ENCODE data around the gene SLX4IP. TPM values are rescaled to one million over a fixed set of nuclear protein-coding genes. Genes with fewer than 3 reads are reported as not detected.

The SLX4IP gene
- total and polyA plus RNA-seq, 12 donors = 2.8 to 8.2 (median 4.8) TPM

GRCh38 chr20:10559266-10559665 is 124.2 kb downstream of the SLX4IP start:
- H3K36me3 ChIP-seq (replicated peaks in 1 of 2) = no peaks in the 10 kb centered on the region
- H3K27ac ChIP-seq = no peak overlapping the region
- no peaks in the 10 kb centered on the region for H3K9me3 ChIP-seq (replicated peaks in 1 of 3)
- H3K4me3 ChIP-seq = no peak overlapping the region
- H3K4me1 ChIP-seq (replicated peaks in 1 of 2) = no peaks in the 10 kb centered on the region
- DNase-seq = no peak
- no peak for TF ChIP-seq CTCF (IDR thresholded peaks at IDR 0.05)
- TF ChIP-seq POLR2A (IDR thresholded peaks at IDR 0.05) = no peak
- intact Hi-C loops (cut with DNase I) = loop anchor here in 1 of 2 donors (10.0 kb wide), 1 partner anchor 646 kb away; no protein-coding TSS in a partner anchor
- no peaks in the 10 kb centered on the region for H3K27me3 ChIP-seq

DNA sequence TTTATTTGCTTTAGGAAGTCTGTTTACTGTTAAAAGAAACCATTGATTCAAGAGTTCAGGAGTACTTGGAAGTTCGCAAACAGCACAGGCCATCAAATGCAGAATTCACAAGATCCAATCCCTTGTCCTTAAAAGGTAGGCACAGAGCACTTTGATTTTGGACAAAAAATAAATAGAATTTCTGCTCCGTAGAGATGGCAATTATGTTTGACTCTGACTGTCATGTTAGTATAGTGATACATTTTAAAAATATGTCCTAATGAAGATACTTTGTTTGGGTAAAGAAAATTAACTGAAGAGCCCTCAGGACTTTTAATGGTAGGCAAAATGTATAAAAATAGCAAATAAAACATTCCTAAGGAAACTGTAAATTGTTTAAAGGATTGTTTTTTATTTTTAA is 125.6 kb downstream of the SLX4IP start:
- TF ChIP-seq CTCF (IDR thresholded peaks at IDR 0.05) = no peak
- no peak for TF ChIP-seq POLR2A (IDR thresholded peaks at IDR 0.05)
- no peaks in the 10 kb centered on the region for H3K36me3 ChIP-seq (replicated peaks in 1 of 2)
- peaks cover 0 to 7% of the 10 kb centered on the region in 2 donors for H3K4me1 ChIP-seq (replicated peaks in 1 of 2)
- no peak for DNase-seq
- no peaks in the 10 kb centered on the region for H3K27me3 ChIP-seq
- H3K27ac ChIP-seq = no peak overlapping the region
- H3K4me3 ChIP-seq = no peak overlapping the region
- intact Hi-C loops (cut with DNase I) = no loop called here
- no peaks in the 10 kb centered on the region for H3K9me3 ChIP-seq (replicated peaks in 1 of 3)
- WGBS, 4 donors = 94 to 96% (median 95%) methylated on average over 2 of the region's 2 CpGs

- TF ChIP-seq CTCF (IDR thresholded peaks at IDR 0.05) (no peak), POLR2A (IDR thresholded peaks at IDR 0.05) (no peak)
- Histone ChIP-seq H3K4me1 (replicated peaks in 1 of 2) (peaks cover 0 to 9% of the 10 kb centered on the region in 2 donors), H3K36me3 (replicated peaks in 1 of 2) (no peaks in the 10 kb centered on the region), H3K27me3 (no peaks in the 10 kb centered on the region), H3K27ac (no peak overlapping the region), H3K4me3 (no peak overlapping the region), H3K9me3 (replicated peaks in 1 of 3) (no peaks in the 10 kb centered on the region)
- DNase-seq = no peak
- intact Hi-C loops (cut with DNase I) = no loop called here
These were observed 126.2 kb downstream of the SLX4IP start for GRCh38 chr20:10561302-10561701.

DNA sequence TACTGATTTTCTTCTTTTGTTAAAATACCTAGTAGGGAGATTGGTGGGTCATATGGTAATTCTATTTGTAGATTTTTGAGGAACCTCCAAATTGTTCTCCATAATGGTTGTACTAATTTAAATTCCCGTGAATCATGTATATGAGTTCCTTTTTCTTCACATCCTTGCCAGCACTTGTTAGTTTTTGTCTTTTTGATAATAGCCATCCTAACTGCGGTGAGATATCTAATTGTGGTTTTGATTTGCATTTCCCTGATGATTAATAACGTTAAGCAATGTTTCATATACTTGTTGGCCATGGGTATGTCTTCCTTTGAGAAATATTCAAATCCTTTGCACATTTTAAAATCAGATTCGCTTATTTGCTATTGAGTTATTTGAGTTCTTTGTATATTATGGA is 127.8 kb downstream of the SLX4IP start:
- intact Hi-C loops (cut with DNase I) = no loop called here
- H3K4me3 ChIP-seq = no peak overlapping the region
- H3K27ac ChIP-seq = no peak overlapping the region
- no peaks in the 10 kb centered on the region for H3K36me3 ChIP-seq (replicated peaks in 1 of 2)
- no peaks in the 10 kb centered on the region for H3K27me3 ChIP-seq
- 74 to 91% (median 89%) methylated on average over 4 of the region's 4 CpGs for WGBS, 4 donors
- TF ChIP-seq POLR2A (IDR thresholded peaks at IDR 0.05) (no peak), CTCF (IDR thresholded peaks at IDR 0.05) (no peak)
- no peaks in the 10 kb centered on the region for H3K9me3 ChIP-seq (replicated peaks in 1 of 3)
- no peak for DNase-seq
- H3K4me1 ChIP-seq (replicated peaks in 1 of 2) = peaks cover 0 to 9% of the 10 kb centered on the region in 2 donors

Data from adrenal gland (tissue), 12 donors.